B cell (primary cell): ENCODE results near the gene SPTLC2. TPM values are rescaled to one million over a fixed set of nuclear protein-coding genes. Genes with fewer than 3 reads are reported as not detected.

Source experiments
- ATAC-seq: fragments of 200-7000 bp; cut with Tn5 transposase; one replicate; pipeline ENCODE4 v1.10.0; 2021; ENCODE audit warnings: low read depth, mild to moderate bottlenecking, moderate number of reproducible peaks, moderate library complexity
- CTCF ChIA-PET: fragments of 350-600 bp; sonication (Branson Sonifier 250); formaldehyde crosslinking; loops from one replicate; lab custom pipeline; 2021; ENCODE audit warnings: antibody characterized with exemption, inconsistent platforms; lab: Charles Lee
- POLR2A ChIA-PET: fragments of 350-600 bp; sonication (Branson Sonifier 250); formaldehyde crosslinking; loops from one replicate; lab custom pipeline; 2021; ENCODE audit warnings: antibody characterized with exemption; lab: Charles Lee
- DNase-seq: peaks from one replicate; pipeline ENCODE4 v3.0.0; 2013
- H2AFZ ChIP-seq: 2 replicates; pipeline ENCODE4 v1.6.1; 2012; ENCODE audit warnings: mild to moderate bottlenecking, low read depth, low read length; ENCODE audit not compliant: insufficient read depth, poor library complexity, severe bottlenecking
- H3K27ac ChIP-seq, 2 donors: 1 replicate in 1 of 2; 2 replicates in 1 of 2; pipeline ENCODE4 v1.5.1; 2012 to 2013; ENCODE audit warnings: low read length in 2 of 2, mild to moderate bottlenecking in 2 of 2, moderate library complexity in 1 of 2
- H3K27me3 ChIP-seq, 4 experiments: fragments of 200-600 bp in 1 of 4; sonication (generic) in 1 of 4; replicated peaks in 1 of 4; 1 replicate in 2 of 4; 2 replicates in 2 of 4; pipeline versions ENCODE4 v1.6.1 to v1.7.0; 2013 to 2016; ENCODE audit warnings: low read length in 3 of 4, mild to moderate bottlenecking in 2 of 4, mixed read lengths in 1 of 4, moderate library complexity in 1 of 4; ENCODE audit not compliant: insufficient read depth in 4 of 4, control insufficient read depth in 3 of 4; ENCODE audit errors: control extremely low read depth in 1 of 4
- H3K36me3 ChIP-seq, 2 experiments: replicated peaks in 1 of 2; 1 replicate in 1 of 2; 2 replicates in 1 of 2; pipeline versions ENCODE4 v1.6.1 to v1.7.1; 2013; ENCODE audit warnings: low read length in 1 of 2; ENCODE audit not compliant: insufficient read depth in 2 of 2, control insufficient read depth in 1 of 2; ENCODE audit errors: control extremely low read depth in 1 of 2, extremely low read depth in 1 of 2
- H3K4me1 ChIP-seq, 2 donors: fragments of 200-600 bp in 1 of 2; sonication (generic) in 1 of 2; 1 replicate in 1 of 2; 2 replicates in 1 of 2; pipeline versions ENCODE4 v1.5.1 to v1.6.1; 2013 to 2017; ENCODE audit warnings: low read length in 2 of 2; ENCODE audit not compliant: control insufficient read depth in 2 of 2, insufficient read depth in 2 of 2
- H3K4me2 ChIP-seq: replicated peaks from 2 replicates; pipeline ENCODE3; 2012; ENCODE audit warnings: mild to moderate bottlenecking, low read depth, low read length; ENCODE audit not compliant: poor library complexity, severe bottlenecking
- H3K4me3 ChIP-seq, 5 experiments: fragments of 200-600 bp in 1 of 5; sonication (generic) in 1 of 5; 1 replicate in 3 of 5; 2 replicates in 2 of 5; pipeline versions ENCODE4 v1.5.1 to v1.7.0; 2011 to 2016; ENCODE audit warnings: low read length in 4 of 5, mild to moderate bottlenecking in 4 of 5, low read depth in 2 of 5, control low read depth in 1 of 5, moderate library complexity in 1 of 5; ENCODE audit not compliant: insufficient read depth in 1 of 5; ENCODE audit errors: control extremely low read depth in 1 of 5, extremely low read depth in 1 of 5
- H3K79me2 ChIP-seq: fragments of 200-600 bp; sonication (generic); one replicate; pipeline ENCODE4 v1.6.0; 2016; ENCODE audit warnings: low read length; ENCODE audit not compliant: control insufficient read depth, insufficient read depth
- H3K9ac ChIP-seq: fragments of 200-600 bp; sonication (generic); 2 replicates; pipeline ENCODE4 v1.6.1; 2017; ENCODE audit warnings: mild to moderate bottlenecking, low read length, moderate library complexity
- H3K9me3 ChIP-seq, 3 donors: one replicate each; pipeline versions ENCODE4 v1.6.1 to v1.7.1; 2013; ENCODE audit warnings: low read length in 2 of 3; ENCODE audit not compliant: control insufficient read depth in 2 of 3, insufficient read depth in 1 of 3; ENCODE audit errors: control extremely low read depth in 1 of 3
- H4K20me1 ChIP-seq: 2 replicates; pipeline ENCODE4 v1.6.0; 2012; ENCODE audit warnings: mild to moderate bottlenecking, low read length; ENCODE audit not compliant: insufficient read depth, control insufficient read depth, poor library complexity, severe bottlenecking
- H3K27ac Mint-ChIP-seq: one replicate; pipeline ENCODE4 v1.8.0; 2021; ENCODE audit warnings: mixed read lengths
- H3K27me3 Mint-ChIP-seq: one replicate; pipeline ENCODE4 v1.8.0; 2021; ENCODE audit warnings: mixed read lengths
- H3K4me1 Mint-ChIP-seq: one replicate; pipeline ENCODE4 v1.8.0; 2021; ENCODE audit warnings: mixed read lengths
- H3K4me3 Mint-ChIP-seq: one replicate; pipeline ENCODE4 v1.8.0; 2021; ENCODE audit warnings: mixed read lengths
- H3K9me3 Mint-ChIP-seq: one replicate; pipeline ENCODE4 v1.8.0; 2022; ENCODE audit warnings: mixed read lengths; ENCODE audit not compliant: insufficient read depth
- EZH2 ChIP-seq: IDR thresholded peaks from 2 replicates; pipeline ENCODE4 v1.6.1; 2012; ENCODE audit warnings: borderline replicate concordance, low read depth, mild to moderate bottlenecking, moderate library complexity, low read length; ENCODE audit not compliant: insufficient read depth, poor library complexity, severe bottlenecking
- WGBS: methylation state at CpG from one replicate; pipeline ENCODE4 v1.1.5; 2013; ENCODE audit warnings: missing lambda C conversion rate; ENCODE audit not compliant: insufficient coverage; 5-methylcytosine and 5-hydroxymethylcytosine counted together
- intact Hi-C: fragments of 100-400 bp; cut with micrococcal nuclease; formaldehyde crosslinking; loops from one replicate; pipeline ENCODE4 v1.10.0; 2022
- polyA plus RNA-seq: library from polyadenylated mRNA; depleted of rRNA; stranded (reverse); fragments of >200 nt; gene quantifications from 2 replicates; pipeline ENCODE4 v1.2.3, GENCODE V29; 2012
- total RNA-seq, 2 donors: library from RNA; stranded (reverse); fragments of 120-200 nt in 1 of 2; gene quantifications; 1 replicate in 1 of 2; 2 replicates in 1 of 2; pipeline versions ENCODE4 v1.2.3 to v1.2.4, GENCODE V29; 2013 to 2022
- TF ChIP-seq, protein P1 (sequence below): fragments of 200-600 bp; IDR thresholded peaks from one replicate; pipeline ENCODE4 v1.8.0; 2022; ENCODE audit warnings: antibody characterized with exemption, mild to moderate bottlenecking

The SPTLC2 gene
- total and polyA plus RNA-seq, 2 donors (not counting 1 experiment from before 2014, with no cell fraction given), result 9.4 to 41.4 TPM

DNA sequence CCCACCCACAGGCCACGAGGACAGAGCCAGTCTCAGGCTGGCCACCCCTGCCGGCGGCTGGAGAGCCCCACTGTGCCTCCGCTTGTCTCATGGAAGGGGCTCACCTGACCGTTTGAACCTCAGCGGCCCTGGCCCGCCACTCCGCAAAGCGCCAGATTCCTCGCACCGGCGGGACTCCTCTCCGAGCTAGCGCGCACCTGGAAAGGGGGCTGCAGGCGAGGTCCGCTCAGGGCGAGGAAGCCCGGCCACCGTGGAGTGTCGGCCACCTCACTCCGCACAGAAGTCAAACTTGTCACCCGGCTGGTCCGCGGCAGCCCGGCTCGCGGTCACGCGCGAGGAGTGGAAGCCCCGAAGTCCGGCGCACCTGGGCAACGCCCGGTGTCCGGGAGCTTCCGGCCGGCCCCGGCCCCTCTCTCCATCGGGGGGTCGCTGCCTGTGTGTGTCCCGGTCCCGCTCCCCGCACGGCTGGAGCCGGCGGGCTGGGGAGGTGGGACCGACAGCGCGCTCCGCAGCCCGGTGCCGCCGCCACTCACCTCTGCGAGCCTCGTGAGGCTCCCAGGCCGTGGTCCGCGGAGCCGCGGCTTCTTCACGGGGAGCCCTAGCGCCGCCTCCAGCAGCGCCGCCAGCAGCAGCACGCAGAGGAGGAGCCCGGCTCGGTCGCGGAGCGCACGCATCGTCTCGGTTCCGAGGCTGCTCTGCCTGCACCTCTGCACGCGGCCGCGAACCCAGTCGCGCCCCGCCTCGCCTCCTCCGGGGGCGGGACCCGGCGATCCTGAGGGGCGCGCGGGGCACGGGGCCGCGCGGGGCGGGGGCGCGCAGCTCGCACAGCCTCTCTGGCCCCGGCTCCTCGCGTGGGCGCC is 118.1 kb downstream of the SPTLC2 start, which contains the start of gene ISM2:
Gene ISM2 (minus strand): TSS at position 697 of the 860 bp plus-strand sequence. CDS start 23 bp downstream, at position 674.
- ChIA-PET CTCF (interaction anchor here (1.7 kb wide), 1 partner anchor 183 kb away, joined by 3 read pairs; no protein-coding TSS in a partner anchor), POLR2A (no interaction called here)
- H3K27me3 Mint-ChIP-seq, result peaks cover 26% of the 10 kb centered on the region
- H4K20me1 ChIP-seq, result no peaks in the 10 kb centered on the region
- peaks cover 17% of the 10 kb centered on the region for H3K4me1 Mint-ChIP-seq
- peak; percentile 83 for ATAC-seq
- peak within 1 kb of the TSS; percentile 64 for H3K9ac ChIP-seq
- peak; percentile 65 for DNase-seq
- peak within 1 kb of the TSS; percentile 83 for H3K4me3 Mint-ChIP-seq
- peaks cover 0 to 32% (median 11%) of the 10 kb centered on the region in 4 experiments for H3K27me3 ChIP-seq
- no peaks in the 10 kb centered on the region for H3K36me3 ChIP-seq
- peaks cover 16 to 17% of the 10 kb centered on the region in 2 donors for H3K4me1 ChIP-seq
- no peak within 1 kb of the TSS for H3K27ac ChIP-seq
- TF ChIP-seq EZH2, result no peak
- TF ChIP-seq, protein P1, sequence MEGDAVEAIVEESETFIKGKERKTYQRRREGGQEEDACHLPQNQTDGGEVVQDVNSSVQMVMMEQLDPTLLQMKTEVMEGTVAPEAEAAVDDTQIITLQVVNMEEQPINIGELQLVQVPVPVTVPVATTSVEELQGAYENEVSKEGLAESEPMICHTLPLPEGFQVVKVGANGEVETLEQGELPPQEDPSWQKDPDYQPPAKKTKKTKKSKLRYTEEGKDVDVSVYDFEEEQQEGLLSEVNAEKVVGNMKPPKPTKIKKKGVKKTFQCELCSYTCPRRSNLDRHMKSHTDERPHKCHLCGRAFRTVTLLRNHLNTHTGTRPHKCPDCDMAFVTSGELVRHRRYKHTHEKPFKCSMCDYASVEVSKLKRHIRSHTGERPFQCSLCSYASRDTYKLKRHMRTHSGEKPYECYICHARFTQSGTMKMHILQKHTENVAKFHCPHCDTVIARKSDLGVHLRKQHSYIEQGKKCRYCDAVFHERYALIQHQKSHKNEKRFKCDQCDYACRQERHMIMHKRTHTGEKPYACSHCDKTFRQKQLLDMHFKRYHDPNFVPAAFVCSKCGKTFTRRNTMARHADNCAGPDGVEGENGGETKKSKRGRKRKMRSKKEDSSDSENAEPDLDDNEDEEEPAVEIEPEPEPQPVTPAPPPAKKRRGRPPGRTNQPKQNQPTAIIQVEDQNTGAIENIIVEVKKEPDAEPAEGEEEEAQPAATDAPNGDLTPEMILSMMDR, result no peak
- H3K9me3 Mint-ChIP-seq, result peaks cover 3% of the 10 kb centered on the region
- peak within 1 kb of the TSS; percentile 95 for H3K4me2 ChIP-seq
- H3K79me2 ChIP-seq, result no peaks in the 10 kb centered on the region
- 3% methylated on average over 104 of the region's 104 CpGs for WGBS
- peak within 1 kb of the TSS in 4 of 5 experiments; percentile 26 to 62 (median 52) for H3K4me3 ChIP-seq
- intact Hi-C loops, result no loop called here
- peaks cover 0 to 11% (median 1%) of the 10 kb centered on the region in 3 donors for H3K9me3 ChIP-seq
- H2AFZ ChIP-seq, result peak within 1 kb of the TSS; percentile 70
- no peak within 1 kb of the TSS for H3K27ac Mint-ChIP-seq

DNA sequence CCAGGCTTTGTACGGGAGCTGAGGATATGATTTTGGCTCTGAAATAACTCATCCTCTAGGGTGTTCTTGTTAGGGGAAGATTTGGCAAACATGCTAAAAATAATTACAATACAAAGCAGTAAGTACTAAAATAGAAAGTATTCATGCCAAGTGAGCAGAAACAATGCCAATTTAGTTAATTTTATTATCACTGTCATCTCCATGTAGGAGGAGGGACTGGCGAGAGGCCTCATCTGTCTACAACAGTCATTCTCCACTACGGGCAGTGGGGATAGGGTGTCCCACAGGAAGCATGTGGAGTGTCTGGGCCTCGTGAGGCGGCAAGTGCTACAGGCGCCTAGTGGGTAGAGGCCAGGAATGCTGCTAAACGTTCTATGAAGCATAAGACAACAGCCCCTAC is 121.1 kb downstream of the SPTLC2 start:
- intact Hi-C loops, result no loop called here
- H3K4me1 ChIP-seq, result peaks cover 16 to 17% of the 10 kb centered on the region in 2 donors
- POLR2A ChIA-PET, result no interaction called here
- H4K20me1 ChIP-seq, result no peaks in the 10 kb centered on the region
- Mint-ChIP-seq H3K27me3 (peaks cover 20% of the 10 kb centered on the region), H3K4me1 (peaks cover 16% of the 10 kb centered on the region), H3K27ac (no peak overlapping the region), H3K4me3 (no peak overlapping the region), H3K9me3 (no peaks in the 10 kb centered on the region)
- H3K27ac ChIP-seq, result no peak overlapping the region
- H3K4me2 ChIP-seq, result no peak overlapping the region
- DNase-seq (no peak), ATAC-seq (no peak)
- TF ChIP-seq, protein P1, result no peak
- no peak for TF ChIP-seq EZH2
- CTCF ChIA-PET, result no interaction called here
- no peaks in the 10 kb centered on the region for H3K79me2 ChIP-seq
- no peak overlapping the region for H3K4me3 ChIP-seq
- peaks cover 0 to 8% (median 0%) of the 10 kb centered on the region in 3 donors for H3K9me3 ChIP-seq
- no peak overlapping the region for H2AFZ ChIP-seq
- H3K9ac ChIP-seq, result no peak overlapping the region
- no CpG with 5 or more reads among the region's 7 CpGs for WGBS
- H3K27me3 ChIP-seq, result peaks cover 0 to 32% (median 10%) of the 10 kb centered on the region in 4 experiments
- H3K36me3 ChIP-seq, result no peaks in the 10 kb centered on the region
